H1 (cell line): ENCODE results near the gene ANKRD50. TPM values are rescaled to one million over a fixed set of nuclear protein-coding genes. Genes with fewer than 3 reads are reported as not detected.

Experiments
- CTCF ChIA-PET: fragments of 300-600 bp; sonication (Branson Sonifier 250); formaldehyde crosslinking; loops from one replicate; lab custom pipeline; 2021; ENCODE audit not compliant: partially characterized antibody; lab: Charles Lee
- POLR2A ChIA-PET: fragments of 300-600 bp; sonication (Branson Sonifier 250); formaldehyde crosslinking; loops from one replicate; lab custom pipeline; 2021; ENCODE audit warnings: inconsistent platforms; ENCODE audit not compliant: partially characterized antibody; lab: Charles Lee
- DNase-seq, 2 experiments: peaks; one replicate each; pipeline versions ENCODE4 v3.0.0 to v3.0.0-alpha.2; 2010 to 2022; ENCODE audit warnings: low spot score in 2 of 2, low read depth in 1 of 2, mixed read lengths in 1 of 2
- FAIRE-seq: peaks from 2 replicates; lab custom pipeline; 2011; peaks lifted over from hg19 to GRCh38; lab: Jason Lieb, UNC
- H2AFZ ChIP-seq: 2 replicates; pipeline ENCODE4 v1.8.1; 2012; ENCODE audit warnings: low read length, inconsistent platforms
- H2AK5ac ChIP-seq: 2 replicates; pipeline ENCODE4 v1.6.1; 2013; ENCODE audit warnings: low read depth, low read length
- H2BK120ac ChIP-seq: replicated peaks from 2 replicates; pipeline ENCODE3; 2013; ENCODE audit warnings: low read depth, low read length, inconsistent platforms
- H2BK12ac ChIP-seq: 2 replicates; pipeline ENCODE4 v1.6.1; 2013; ENCODE audit warnings: low read depth, low read length
- H2BK15ac ChIP-seq: 2 replicates; pipeline ENCODE4 v1.6.1; 2013; ENCODE audit warnings: low read length
- H2BK20ac ChIP-seq: 2 replicates; pipeline ENCODE4 v1.6.1; 2013; ENCODE audit warnings: low read length
- H2BK5ac ChIP-seq: 2 replicates; pipeline ENCODE4 v1.6.1; 2013; ENCODE audit warnings: low read depth, low read length
- H3K14ac ChIP-seq: 2 replicates; pipeline ENCODE4 v1.6.1; 2013; ENCODE audit warnings: inconsistent platforms; ENCODE audit not compliant: insufficient read length
- H3K18ac ChIP-seq: 2 replicates; pipeline ENCODE4 v1.6.1; 2013; ENCODE audit warnings: low read length; ENCODE audit errors: extremely low read depth
- H3K23ac ChIP-seq: 2 replicates; pipeline ENCODE4 v1.6.1; 2013; ENCODE audit warnings: inconsistent platforms; ENCODE audit not compliant: insufficient read length
- H3K23me2 ChIP-seq: 2 replicates; pipeline ENCODE4 v1.6.1; 2013; ENCODE audit warnings: low read depth, low read length
- H3K27ac ChIP-seq: 2 replicates; pipeline ENCODE4 v1.6.1; 2011; ENCODE audit warnings: low read depth, low read length, inconsistent platforms
- H3K27me3 ChIP-seq, 4 experiments: replicated peaks in 1 of 4; 1 replicate in 1 of 4; 2 replicates in 3 of 4; pipeline versions ENCODE4 v1.6.1 to v1.8.1; 2011 to 2013; ENCODE audit warnings: low read length in 3 of 4, mild to moderate bottlenecking in 3 of 4, inconsistent platforms in 2 of 4, mixed read lengths in 2 of 4, moderate library complexity in 1 of 4; ENCODE audit not compliant: control insufficient read depth in 3 of 4, insufficient read depth in 3 of 4; ENCODE audit errors: extremely low read depth in 1 of 4
- H3K36me3 ChIP-seq, 4 experiments: 2 replicates each; pipeline versions ENCODE4 v1.6.1 to v1.8.1; 2011 to 2013; ENCODE audit warnings: mild to moderate bottlenecking in 4 of 4, low read length in 3 of 4, moderate library complexity in 2 of 4, control low read depth in 1 of 4, inconsistent platforms in 1 of 4; ENCODE audit not compliant: insufficient read depth in 4 of 4, control insufficient read depth in 2 of 4
- H3K4ac ChIP-seq: replicated peaks from 2 replicates; pipeline ENCODE3; 2013; ENCODE audit warnings: low read length, low read depth, mixed read lengths, inconsistent platforms; ENCODE audit not compliant: insufficient read length
- H3K4me1 ChIP-seq, 4 experiments: replicated peaks in 1 of 4; 1 replicate in 1 of 4; 2 replicates in 3 of 4; pipeline versions ENCODE4 v1.6.1 to v1.8.1; 2011 to 2013; ENCODE audit warnings: low read length in 3 of 4, inconsistent platforms in 2 of 4, mixed read lengths in 1 of 4; ENCODE audit not compliant: insufficient read depth in 4 of 4, control insufficient read depth in 3 of 4
- H3K4me2 ChIP-seq, 2 experiments: 2 replicates each; pipeline versions ENCODE4 v1.6.1 to v1.8.1; 2011 to 2013; ENCODE audit warnings: low read depth in 2 of 2, low read length in 2 of 2, control low read depth in 1 of 2, inconsistent platforms in 1 of 2, mild to moderate bottlenecking in 1 of 2; ENCODE audit not compliant: insufficient read depth in 1 of 2
- H3K4me3 ChIP-seq, 4 experiments: fragments of 200-600, 300-600 bp in 1 of 4; sonication (generic), shearing (Covaris generic), sonication (Bioruptor Twin) in 1 of 4; 2 replicates each; pipeline versions ENCODE4 v1.5.1 to v1.8.1; 2011 to 2016; ENCODE audit warnings: low read length in 4 of 4, low read depth in 3 of 4, control low read depth in 2 of 4, inconsistent platforms in 2 of 4, mild to moderate bottlenecking in 2 of 4, mixed read lengths in 1 of 4, moderate library complexity in 1 of 4; ENCODE audit not compliant: insufficient read depth in 2 of 4; ENCODE audit errors: extremely low read depth in 1 of 4
- H3K56ac ChIP-seq: replicated peaks from 2 replicates; pipeline ENCODE3; 2013; ENCODE audit warnings: low read depth, mild to moderate bottlenecking, mixed read lengths, low read length, inconsistent platforms; ENCODE audit not compliant: insufficient read length
- H3K79me1 ChIP-seq: 2 replicates; pipeline ENCODE4 v1.6.1; 2013; ENCODE audit warnings: low read depth, low read length, control low read depth
- H3K79me2 ChIP-seq, 2 experiments: 2 replicates each; pipeline versions ENCODE4 v1.6.1 to v1.8.1; 2012 to 2013; ENCODE audit warnings: low read length in 2 of 2, mild to moderate bottlenecking in 2 of 2, inconsistent platforms in 1 of 2; ENCODE audit not compliant: insufficient read depth in 2 of 2, control insufficient read depth in 1 of 2
- H3K9ac ChIP-seq, 4 experiments: replicated peaks in 1 of 4; 1 replicate in 1 of 4; 2 replicates in 3 of 4; pipeline versions ENCODE4 v1.6.1 to v1.8.1; 2011 to 2013; ENCODE audit warnings: low read depth in 3 of 4, low read length in 3 of 4, control low read depth in 2 of 4, mild to moderate bottlenecking in 2 of 4, moderate library complexity in 2 of 4, inconsistent platforms in 1 of 4; ENCODE audit errors: extremely low read depth in 1 of 4
- H3K9me3 ChIP-seq, 2 experiments: 2 replicates each; pipeline versions ENCODE4 v1.6.1 to v1.8.1; 2012 to 2013; ENCODE audit warnings: mild to moderate bottlenecking in 2 of 2, moderate library complexity in 2 of 2, control low read depth in 1 of 2, inconsistent platforms in 1 of 2, low read depth in 1 of 2, low read length in 1 of 2, mixed read lengths in 1 of 2; ENCODE audit not compliant: insufficient read depth in 2 of 2
- H4K20me1 ChIP-seq, 2 experiments: replicated peaks in 1 of 2; 2 replicates each; pipeline versions ENCODE3 to v1.8.1; 2011 to 2013; ENCODE audit warnings: inconsistent platforms in 2 of 2, low read length in 2 of 2, mild to moderate bottlenecking in 1 of 2; ENCODE audit not compliant: insufficient read depth in 2 of 2, control insufficient read depth in 1 of 2
- H4K5ac ChIP-seq: 2 replicates; pipeline ENCODE4 v1.6.1; 2013; ENCODE audit warnings: low read length, low read depth, mixed read lengths, inconsistent platforms; ENCODE audit not compliant: insufficient read length
- H4K8ac ChIP-seq: 2 replicates; pipeline ENCODE4 v1.8.0; 2013; ENCODE audit warnings: mild to moderate bottlenecking, moderate library complexity, low read length, inconsistent platforms; ENCODE audit not compliant: insufficient read depth; ENCODE audit errors: extremely low read depth
- H4K91ac ChIP-seq: replicated peaks from 2 replicates; pipeline ENCODE3; 2013; ENCODE audit warnings: low read length, mixed read lengths, inconsistent platforms; ENCODE audit not compliant: insufficient read length
- CEBPB ChIP-seq: IDR thresholded peaks from 2 replicates; pipeline ENCODE4 v1.6.1; 2012; ENCODE audit warnings: low read depth, low read length
- POLR2A ChIP-seq, 2 experiments: IDR thresholded peaks; 1 replicate in 1 of 2; 2 replicates in 1 of 2; pipeline ENCODE4 v1.6.1; 2011; ENCODE audit warnings: low read depth in 2 of 2, low read length in 2 of 2, mild to moderate bottlenecking in 2 of 2; ENCODE audit errors: control extremely low read depth in 1 of 2
- WGBS, 2 experiments: shearing (Covaris generic) in 1 of 2; methylation state at CpG; one replicate each; pipeline versions ENCODE4 v1.1.6 to v1.1.7; 2013 to 2015; ENCODE audit warnings: low lambda C conversion rate in 2 of 2, mixed read lengths in 2 of 2, inconsistent platforms in 1 of 2, low coverage in 1 of 2, missing lambda C conversion rate in 1 of 2; ENCODE audit not compliant: insufficient replicate concordance in 2 of 2, insufficient coverage in 1 of 2, insufficient read length in 1 of 2; ENCODE audit errors: extremely low coverage in 1 of 2, missing lambda C conversion rate in 1 of 2; 5-methylcytosine and 5-hydroxymethylcytosine counted together
- polyA plus RNA-seq, 7 experiments: library from polyadenylated mRNA; depleted of rRNA in 3 of 7; stranded (reverse) in 5 of 7; unstranded in 2 of 7; fragments of >200 nt in 5 of 7; fragments of 200-250 nt in 2 of 7; gene quantifications; 1 replicate in 5 of 7; 2 replicates in 1 of 7; 4 replicates in 1 of 7; pipeline versions ENCODE4 v1.2.1 to v1.2.3, GENCODE V29; 2011 to 2013; ENCODE audit warnings: missing spikeins in 2 of 7, mixed read lengths in 2 of 7
- total RNA-seq: library from RNA; stranded (reverse); fragmentation: NEBNext Ultra II Directional; extraction: Animal tissue kit (Norgen Biotek cat#: 25700); gene quantifications from 2 replicates; pipeline ENCODE4 v1.2.1, GENCODE V29; 2021

ANKRD50 gene
- total and polyA plus RNA-seq, 2 of the 8 experiments (the other 6 are each of a cell fraction or from before 2014, with no cell fraction given), result 8.5 to 25.0 TPM

GRCh38 chr4:124748965-124749364 lies 36.4 kb upstream of the ANKRD50 start:
- H3K4me2 ChIP-seq, result no peak overlapping the region
- H3K36me3 ChIP-seq, result no peaks in the 10 kb centered on the region
- no peak overlapping the region for H3K14ac ChIP-seq
- H4K5ac ChIP-seq, result no peak overlapping the region
- no peak overlapping the region for H3K27ac ChIP-seq
- H2AK5ac ChIP-seq, result no peak overlapping the region
- H4K20me1 ChIP-seq, result no peaks in the 10 kb centered on the region
- no peaks in the 10 kb centered on the region for H3K9me3 ChIP-seq
- H3K56ac ChIP-seq, result no peak overlapping the region
- H3K18ac ChIP-seq, result no peak overlapping the region
- ChIA-PET CTCF (interaction anchor here (1.4 kb wide), 1 partner anchor 14 kb away, joined by 3 read pairs; no protein-coding TSS in a partner anchor), POLR2A (interaction anchor here (1.0 kb wide), 1 partner anchor 10 kb away, joined by 3 read pairs; no protein-coding TSS in a partner anchor)
- H3K79me2 ChIP-seq, result no peaks in the 10 kb centered on the region
- no peak overlapping the region for H3K23ac ChIP-seq
- no peak overlapping the region for H2BK12ac ChIP-seq
- no peak overlapping the region for H4K8ac ChIP-seq
- no peak overlapping the region for H2BK120ac ChIP-seq
- no peak overlapping the region for H2BK5ac ChIP-seq
- H4K91ac ChIP-seq, result no peak overlapping the region
- DNase-seq (no peak), FAIRE-seq (no peak)
- no peak overlapping the region for H2BK20ac ChIP-seq
- H3K9ac ChIP-seq, result no peak overlapping the region
- no peak overlapping the region for H2AFZ ChIP-seq
- no peak overlapping the region for H3K4ac ChIP-seq
- no peaks in the 10 kb centered on the region for H3K79me1 ChIP-seq
- H3K23me2 ChIP-seq, result no peaks in the 10 kb centered on the region
- H3K27me3 ChIP-seq, result peaks cover 0 to 2% (median 0%) of the 10 kb centered on the region in 4 experiments; a peak in 1 of 7 replicates
- no peaks in the 10 kb centered on the region for H3K4me1 ChIP-seq
- 100% methylated on average over 1 of the region's 1 CpG; no CpG with 5 or more reads in 1 of the 2 experiments for WGBS, 2 experiments
- H3K4me3 ChIP-seq, result no peak overlapping the region
- peak; percentile 53 for TF ChIP-seq CEBPB
- no peak for TF ChIP-seq POLR2A (IDR thresholded peaks at IDR 0.05; ENCODE audit: control extremely low read depth in 1 of 2, low read depth in 2 of 2, low read length in 2 of 2)
- no peak overlapping the region for H2BK15ac ChIP-seq
